IMR-90 (cell line): ENCODE measurements around the gene NXPE3. TPM values are rescaled to one million over a fixed set of nuclear protein-coding genes. Genes with fewer than 3 reads are reported as not detected.

Experiments used
- ATAC-seq: fragments of 200-7000 bp; cut with Tn5 transposase; 2 replicates; pipeline ENCODE4 v1.9.1; 2020; ENCODE audit warnings: low read depth, mild to moderate bottlenecking, moderate library complexity
- BruUV-seq: library from RNA; stranded (reverse); fragments of 400-500 nt; replicated peaks from 2 replicates; lab custom pipeline; 2021; lab: Mats Ljungman, UMichigan
- CTCF ChIA-PET: fragments of 300-600 bp; formaldehyde crosslinking; extraction: SDS; loops from one replicate; lab custom pipeline; 2021; ENCODE audit warnings: antibody characterized with exemption; lab: Yijun Ruan, JAX
- POLR2A ChIA-PET: fragments of 300-600 bp; sonication (Branson Sonifier 250); formaldehyde crosslinking; loops from one replicate; lab custom pipeline; 2022; ENCODE audit warnings: antibody characterized with exemption; ENCODE audit not compliant: unreplicated experiment; lab: Charles Lee
- DNase-seq: peaks from one replicate; pipeline ENCODE4 v3.0.0; 2013
- H2AFZ ChIP-seq: replicated peaks from 2 replicates; pipeline ENCODE3; 2013; ENCODE audit warnings: low read length, mild to moderate bottlenecking; ENCODE audit not compliant: poor library complexity
- H2AK5ac ChIP-seq: 2 replicates; pipeline ENCODE4 v1.6.1; 2013; ENCODE audit warnings: low read depth, low read length, inconsistent platforms
- H2AK9ac ChIP-seq: replicated peaks from 2 replicates; pipeline ENCODE3; 2013; ENCODE audit warnings: mild to moderate bottlenecking, low read depth, low read length, moderate library complexity; ENCODE audit not compliant: poor library complexity
- H2BK120ac ChIP-seq: 2 replicates; pipeline ENCODE4 v1.6.1; 2013; ENCODE audit warnings: low read depth, low read length, inconsistent platforms
- H2BK15ac ChIP-seq: 3 replicates; pipeline ENCODE4 v1.6.1; 2013; ENCODE audit warnings: low read depth, low read length, inconsistent platforms
- H2BK20ac ChIP-seq: 2 replicates; pipeline ENCODE4 v1.6.1; 2013; ENCODE audit warnings: low read depth, mild to moderate bottlenecking, inconsistent platforms, low read length, moderate library complexity
- H2BK5ac ChIP-seq: 2 replicates; pipeline ENCODE4 v1.6.1; 2013; ENCODE audit warnings: mild to moderate bottlenecking, low read depth, low read length, inconsistent platforms; ENCODE audit not compliant: poor library complexity, severe bottlenecking
- H3K14ac ChIP-seq: replicated peaks from 2 replicates; pipeline ENCODE4 v1.6.1; 2013; ENCODE audit warnings: low read depth, low read length, inconsistent platforms
- H3K18ac ChIP-seq: 2 replicates; pipeline ENCODE4 v1.6.1; 2013; ENCODE audit warnings: low read depth, low read length, control low read depth
- H3K23ac ChIP-seq: 2 replicates; pipeline ENCODE4 v1.6.1; 2013; ENCODE audit warnings: low read depth, low read length, inconsistent platforms
- H3K27ac ChIP-seq: 2 replicates; pipeline ENCODE4 v1.5.1; 2013; ENCODE audit warnings: mild to moderate bottlenecking, control low read depth, low read length; ENCODE audit not compliant: insufficient read depth
- H3K27me3 ChIP-seq: 2 replicates; pipeline ENCODE4 v1.6.1; 2013; ENCODE audit warnings: low read length; ENCODE audit not compliant: control insufficient read depth, insufficient read depth
- H3K36me3 ChIP-seq: 2 replicates; pipeline ENCODE4 v1.6.1; 2013; ENCODE audit warnings: low read length, mixed read lengths; ENCODE audit not compliant: control insufficient read depth, insufficient read depth
- H3K4ac ChIP-seq: 2 replicates; pipeline ENCODE4 v1.6.1; 2013; ENCODE audit warnings: low read depth, low read length, inconsistent platforms
- H3K4me1 ChIP-seq: 2 replicates; pipeline ENCODE4 v1.6.1; 2013; ENCODE audit warnings: low read length, mixed read lengths; ENCODE audit not compliant: control insufficient read depth, insufficient read depth
- H3K4me2 ChIP-seq: 2 replicates; pipeline ENCODE4 v1.6.1; 2013; ENCODE audit warnings: low read depth, mild to moderate bottlenecking, control low read depth, low read length, moderate library complexity
- H3K4me3 ChIP-seq: 2 replicates; pipeline ENCODE4 v1.5.1; 2013; ENCODE audit warnings: low read depth, mild to moderate bottlenecking, control low read depth, low read length, moderate library complexity; ENCODE audit not compliant: insufficient read depth
- H3K56ac ChIP-seq: 2 replicates; pipeline ENCODE4 v1.6.1; 2013; ENCODE audit warnings: low read length, inconsistent platforms; ENCODE audit not compliant: insufficient read depth; ENCODE audit errors: extremely low read depth
- H3K79me1 ChIP-seq, 2 experiments: 2 replicates each; pipeline ENCODE4 v1.6.1; 2013; ENCODE audit warnings: low read length in 2 of 2, inconsistent platforms in 1 of 2, low read depth in 1 of 2
- H3K9ac ChIP-seq: 2 replicates; pipeline ENCODE4 v1.6.1; 2013; ENCODE audit warnings: low read depth, low read length, control low read depth
- H3K9me1 ChIP-seq: 2 replicates; pipeline ENCODE4 v1.6.1; 2013; ENCODE audit warnings: low read length, inconsistent platforms; ENCODE audit not compliant: insufficient read depth
- H3K9me3 ChIP-seq: 2 replicates; pipeline ENCODE4 v1.6.1; 2013; ENCODE audit warnings: low read length; ENCODE audit not compliant: control insufficient read depth, insufficient read depth
- H4K20me1 ChIP-seq: 2 replicates; pipeline ENCODE4 v1.6.1; 2013; ENCODE audit warnings: low read length, inconsistent platforms; ENCODE audit not compliant: insufficient read depth
- H4K5ac ChIP-seq: 2 replicates; pipeline ENCODE4 v1.6.1; 2013; ENCODE audit warnings: mild to moderate bottlenecking, low read depth, low read length, control low read depth
- H4K8ac ChIP-seq, 2 experiments: 2 replicates each; pipeline ENCODE4 v1.6.1; 2013; ENCODE audit warnings: low read depth in 2 of 2, low read length in 2 of 2, control low read depth in 1 of 2, inconsistent platforms in 1 of 2
- H4K91ac ChIP-seq: 2 replicates; pipeline ENCODE4 v1.6.1; 2013; ENCODE audit warnings: low read depth, low read length, inconsistent platforms; ENCODE audit not compliant: insufficient read depth
- CEBPB ChIP-seq: IDR thresholded peaks from 2 replicates; pipeline ENCODE4 v1.6.1; 2012; ENCODE audit warnings: low read depth, low read length, improper control_type of control experiment
- CHD1 ChIP-seq: IDR thresholded peaks from 2 replicates; pipeline ENCODE4 v1.6.1; 2012; ENCODE audit warnings: low read depth, low read length, improper control_type of control experiment
- FOS ChIP-seq: fragments of 150-350 bp; IDR thresholded peaks from 2 replicates; pipeline ENCODE4 v1.6.1; 2016; ENCODE audit warnings: low read depth, low read length
- MAFK ChIP-seq: IDR thresholded peaks from 2 replicates; pipeline ENCODE4 v1.6.1; 2012; ENCODE audit warnings: low read depth, low read length, improper control_type of control experiment
- MAZ ChIP-seq: IDR thresholded peaks from 2 replicates; pipeline ENCODE4 v1.6.1; 2012; ENCODE audit warnings: low read depth, mild to moderate bottlenecking, low read length, improper control_type of control experiment, moderate library complexity, borderline replicate concordance
- NFE2L2 ChIP-seq: fragments of 150-350 bp; IDR thresholded peaks from 2 replicates; pipeline ENCODE4 v1.6.1; 2016; ENCODE audit warnings: low read depth, mild to moderate bottlenecking, low read length
- POLR2A ChIP-seq: IDR thresholded peaks from 2 replicates; pipeline ENCODE4 v1.6.1; 2012; ENCODE audit warnings: mild to moderate bottlenecking, low read depth, low read length
- RAD21 ChIP-seq: IDR thresholded peaks from 2 replicates; pipeline ENCODE4 v1.6.1; 2012; ENCODE audit warnings: low read length, improper control_type of control experiment
- RCOR1 ChIP-seq: IDR thresholded peaks from 2 replicates; pipeline ENCODE4 v1.6.1; 2012; ENCODE audit warnings: mild to moderate bottlenecking, low read length, improper control_type of control experiment; ENCODE audit not compliant: insufficient replicate concordance
- RFX5 ChIP-seq: IDR thresholded peaks from 2 replicates; pipeline ENCODE4 v1.8.0; 2012; ENCODE audit warnings: low read depth, mild to moderate bottlenecking, low read length, moderate library complexity
- SMC3 ChIP-seq: fragments of 150-350 bp; IDR thresholded peaks from 2 replicates; pipeline ENCODE4 v1.6.1; 2016; ENCODE audit warnings: low read depth, mild to moderate bottlenecking, antibody characterized with exemption, low read length, moderate library complexity
- USF2 ChIP-seq: fragments of 150-350 bp; IDR thresholded peaks from 2 replicates; pipeline ENCODE4 v1.6.1; 2017; ENCODE audit warnings: mild to moderate bottlenecking, antibody characterized with exemption, low read length, low read depth
- WGBS, 2 experiments: methylation state at CpG; one replicate each; pipeline versions ENCODE4 v1.1.5 to v1.1.7; 2013; ENCODE audit warnings: missing lambda C conversion rate in 2 of 2; ENCODE audit not compliant: insufficient read length in 1 of 2; ENCODE audit errors: extremely low coverage in 2 of 2; 5-methylcytosine and 5-hydroxymethylcytosine counted together
- dilution Hi-C: fragments of 300-500 bp; cut with HindIII; formaldehyde crosslinking; loops from one replicate; pipeline ENCODE4 v1.14.3; 2018; ENCODE audit warnings: low sequenced_read_pairs; ENCODE audit not compliant: unreplicated experiment
- in situ Hi-C: fragments of 300-500 bp; cut with MboI; formaldehyde crosslinking; loops from 3 replicates; pipeline ENCODE4 v1.14.3; 2019; ENCODE audit warnings: low sequenced_read_pairs, inconsistent platforms, mixed read lengths
- intact Hi-C: fragments of 100-400 bp; cut with micrococcal nuclease; formaldehyde crosslinking; loops from 2 replicates; pipeline ENCODE4 v1.10.0; 2022
- polyA plus RNA-seq, 3 experiments: library from polyadenylated mRNA; depleted of rRNA; stranded (reverse); fragments of >200 nt; gene quantifications; 2 replicates each; pipeline ENCODE4 v1.2.3, GENCODE V29; 2012; ENCODE audit warnings: low replicate concordance in 1 of 3
- total RNA-seq: library from RNA; depleted of rRNA; stranded (reverse); fragments of >200 nt; gene quantifications from 2 replicates; pipeline ENCODE4 v1.2.3, GENCODE V29; 2012

Gene NXPE3
- total and polyA plus RNA-seq, 2 of the 4 experiments (the other 2 are of a cell fraction): 20.0 to 23.8 TPM

- Histone ChIP-seq H3K4ac (peak overlapping the region; percentile 30; the same call in 1 of the 2 replicates), H3K27me3 (no peaks in the 10 kb centered on the region), H4K5ac (no peak overlapping the region; the same call in 1 of the 2 replicates), H3K36me3 (no peaks in the 10 kb centered on the region), H4K20me1 (no peaks in the 10 kb centered on the region), H3K79me1 (peaks cover 21 to 23% of the 10 kb centered on the region in 2 experiments), H3K27ac (no peak overlapping the region), H3K56ac (no peak overlapping the region), H3K4me3 (no peak overlapping the region), H2BK120ac (peak overlapping the region; percentile 50), H3K9me1 (no peaks in the 10 kb centered on the region), H2AFZ (no peak overlapping the region), H2BK15ac (peak overlapping the region; percentile 3; the same call in 1 of the 3 replicates), H3K23ac (peak overlapping the region; percentile 1; the same call in 1 of the 2 replicates), H3K18ac (peak overlapping the region; percentile 28; the same call in 1 of the 2 replicates), H3K4me1 (no peaks in the 10 kb centered on the region), H2AK5ac (no peak overlapping the region), H3K4me2 (no peak overlapping the region), H4K8ac (peak overlapping the region in 1 of 2 experiments; percentile 1; a peak in 1 of 4 replicates), H3K9me3 (no peaks in the 10 kb centered on the region; the same call in 1 of the 2 replicates), H2AK9ac (no peak overlapping the region), H2BK5ac (no peak overlapping the region), H2BK20ac (peak overlapping the region; percentile 60), H3K14ac (peak overlapping the region; percentile 47; the same call in 1 of the 2 replicates), H4K91ac (peak overlapping the region; percentile 16; the same call in 1 of the 2 replicates), H3K9ac (no peak overlapping the region)
- POLR2A ChIA-PET: no interaction called here
- BruUV-seq: no TSS peak
- TF ChIP-seq RAD21 (no peak), MAZ (no peak), RFX5 (no peak), USF2 (no peak), SMC3 (no peak), RCOR1 (no peak), POLR2A (no peak), CHD1 (no peak), FOS (no peak), MAFK (no peak), CEBPB (no peak), NFE2L2 (no peak)
- intact Hi-C loops (no loop called here), in situ Hi-C loops (no loop called here), dilution Hi-C loops (no loop called here)
- 100% methylated on average over 1 of the region's 2 CpGs; no CpG with 5 or more reads in 1 of the 2 experiments for WGBS, 2 experiments
- CTCF ChIA-PET: interaction anchor here (0.6 to 1.5 kb wide), 3 partner anchors 18 to 387 kb away, joined by 3 to 9 read pairs (median 3); no protein-coding TSS in a partner anchor
- ATAC-seq (peak; percentile 85), DNase-seq (no peak)
These were observed 63.4 kb downstream of the NXPE3 start for GRCh38 chr3:101842245-101842934.
